Neural progenitor cell (in vitro differentiated cells): Measurements from ENCODE around the gene KLLN.
"Not testable (repeated sequence)": the region's sequence is repeated elsewhere in the genome, so short reads cannot be mapped to it uniquely, and the experiment has no call there.

Source experiments
- EZH2 ChIP-seq: fragments of 200-600 bp; sonication (generic); IDR thresholded peaks from 2 replicates; pipeline ENCODE4 v1.6.1; 2017; ENCODE audit warnings: antibody characterized with exemption, mild to moderate bottlenecking, moderate library complexity
- EZH2phosphoT487 ChIP-seq: fragments of 200-600 bp; sonication (generic); IDR thresholded peaks from 2 replicates; pipeline ENCODE4 v1.6.1; 2017; ENCODE audit warnings: antibody characterized with exemption
- TF ChIP-seq, protein P1 (sequence below): fragments of 200-600 bp; sonication (generic); IDR thresholded peaks from 2 replicates; pipeline ENCODE4 v1.5.1; 2017; ENCODE audit warnings: antibody characterized with exemption, mild to moderate bottlenecking

DNA sequence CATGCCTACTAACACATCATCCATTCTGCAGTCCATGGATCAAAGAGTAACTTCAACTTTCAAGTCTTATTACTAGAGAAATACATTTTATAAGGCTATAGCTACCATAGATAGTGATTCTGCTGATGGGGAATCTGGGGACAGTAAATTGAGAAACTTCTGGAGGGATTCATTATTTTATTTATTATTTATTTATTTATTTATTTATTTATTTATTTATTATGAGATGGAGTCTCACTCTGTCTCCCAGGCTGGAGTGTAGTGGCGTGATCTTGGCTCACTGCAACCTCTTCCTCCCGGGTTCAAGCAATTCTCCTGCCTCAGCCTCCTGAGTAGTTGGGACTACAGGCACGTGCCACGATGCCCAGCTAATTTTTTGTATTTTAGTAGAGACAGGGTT lies 34.3 kb downstream of the KLLN start:
- TF ChIP-seq, protein P1, sequence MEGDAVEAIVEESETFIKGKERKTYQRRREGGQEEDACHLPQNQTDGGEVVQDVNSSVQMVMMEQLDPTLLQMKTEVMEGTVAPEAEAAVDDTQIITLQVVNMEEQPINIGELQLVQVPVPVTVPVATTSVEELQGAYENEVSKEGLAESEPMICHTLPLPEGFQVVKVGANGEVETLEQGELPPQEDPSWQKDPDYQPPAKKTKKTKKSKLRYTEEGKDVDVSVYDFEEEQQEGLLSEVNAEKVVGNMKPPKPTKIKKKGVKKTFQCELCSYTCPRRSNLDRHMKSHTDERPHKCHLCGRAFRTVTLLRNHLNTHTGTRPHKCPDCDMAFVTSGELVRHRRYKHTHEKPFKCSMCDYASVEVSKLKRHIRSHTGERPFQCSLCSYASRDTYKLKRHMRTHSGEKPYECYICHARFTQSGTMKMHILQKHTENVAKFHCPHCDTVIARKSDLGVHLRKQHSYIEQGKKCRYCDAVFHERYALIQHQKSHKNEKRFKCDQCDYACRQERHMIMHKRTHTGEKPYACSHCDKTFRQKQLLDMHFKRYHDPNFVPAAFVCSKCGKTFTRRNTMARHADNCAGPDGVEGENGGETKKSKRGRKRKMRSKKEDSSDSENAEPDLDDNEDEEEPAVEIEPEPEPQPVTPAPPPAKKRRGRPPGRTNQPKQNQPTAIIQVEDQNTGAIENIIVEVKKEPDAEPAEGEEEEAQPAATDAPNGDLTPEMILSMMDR = not testable (repeated sequence)
- not testable (repeated sequence) for TF ChIP-seq EZH2phosphoT487, EZH2
